HG03045 (cell line): ENCODE measurements around the gene SSU72.
"Not testable (repeated sequence)": the region's sequence is repeated elsewhere in the genome, so short reads cannot be mapped to it uniquely, and the experiment has no call there.

Experiments
- ATAC-seq: cut with Tn5 transposase; IDR thresholded peaks from one replicate; pipeline ENCODE4 v1.9.1; 2021; ENCODE audit warnings: mild to moderate bottlenecking, moderate library complexity; ENCODE audit not compliant: unreplicated experiment

The SSU72 gene

DNA sequence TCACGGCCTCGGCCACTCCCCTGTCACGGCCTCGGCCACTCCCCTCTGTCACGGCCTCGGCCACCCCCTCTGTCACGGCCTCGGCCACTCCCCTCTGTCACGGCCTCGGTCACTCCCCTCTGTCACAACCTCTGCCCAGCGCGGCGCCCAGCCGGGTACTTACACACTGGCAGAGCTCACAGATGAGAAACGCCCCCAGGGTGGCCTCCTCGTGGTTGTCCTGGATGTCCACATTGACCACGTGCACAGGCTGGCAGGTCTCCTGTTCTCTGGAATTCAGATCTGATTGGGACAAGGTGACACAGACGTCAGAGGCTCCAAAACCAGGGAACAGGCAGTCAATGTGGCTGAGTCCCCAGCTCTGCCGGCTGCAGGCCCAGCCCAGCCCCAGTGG, 31.0 kb downstream of the SSU72 start:
- no peak for ATAC-seq

DNA sequence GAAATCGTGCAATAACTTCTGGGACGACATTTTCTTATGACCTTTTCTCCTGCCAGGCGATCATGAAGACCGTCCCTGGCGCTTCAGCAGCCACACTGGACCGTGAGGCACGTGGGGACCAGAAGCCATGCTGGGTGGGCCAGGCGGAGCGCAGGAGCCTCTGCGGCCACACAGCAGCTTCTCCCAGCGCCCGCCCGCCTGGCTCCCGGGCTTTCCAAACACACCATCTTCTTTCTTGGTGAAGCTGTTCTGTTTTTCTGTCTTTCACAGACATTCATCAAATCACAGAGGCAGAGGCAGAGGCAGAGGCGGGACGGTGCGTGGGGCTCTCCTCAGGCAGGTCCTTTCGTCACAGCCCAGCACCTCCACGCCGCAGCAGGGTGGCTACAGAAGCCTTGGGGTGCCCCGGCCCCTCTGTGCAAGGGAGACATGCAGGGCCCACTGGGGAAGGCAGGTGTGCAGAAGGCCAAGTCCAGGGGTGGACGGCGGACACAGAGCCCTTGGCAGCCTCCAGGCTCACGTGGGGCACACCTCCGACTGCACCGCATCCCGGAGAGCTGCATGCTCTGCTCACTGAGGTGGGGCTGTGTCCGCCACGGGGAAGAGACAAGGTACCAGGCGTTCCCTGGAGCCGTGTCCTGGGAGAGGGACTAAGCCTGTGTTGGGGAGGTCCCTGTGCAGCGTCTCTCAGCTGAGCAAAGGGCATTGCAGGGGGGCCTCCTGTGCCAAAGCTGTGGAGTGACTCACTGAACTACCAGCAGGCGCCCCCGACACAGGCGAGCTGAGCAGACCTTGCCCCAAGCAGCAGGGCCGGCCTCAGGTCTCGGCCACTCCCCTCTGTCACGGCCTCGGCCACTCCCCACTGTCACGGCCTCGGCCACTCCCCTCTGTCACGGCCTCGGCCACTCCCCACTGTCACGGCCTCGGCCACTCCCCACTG, 31.6 kb downstream of the SSU72 start:
- no peak for ATAC-seq

DNA sequence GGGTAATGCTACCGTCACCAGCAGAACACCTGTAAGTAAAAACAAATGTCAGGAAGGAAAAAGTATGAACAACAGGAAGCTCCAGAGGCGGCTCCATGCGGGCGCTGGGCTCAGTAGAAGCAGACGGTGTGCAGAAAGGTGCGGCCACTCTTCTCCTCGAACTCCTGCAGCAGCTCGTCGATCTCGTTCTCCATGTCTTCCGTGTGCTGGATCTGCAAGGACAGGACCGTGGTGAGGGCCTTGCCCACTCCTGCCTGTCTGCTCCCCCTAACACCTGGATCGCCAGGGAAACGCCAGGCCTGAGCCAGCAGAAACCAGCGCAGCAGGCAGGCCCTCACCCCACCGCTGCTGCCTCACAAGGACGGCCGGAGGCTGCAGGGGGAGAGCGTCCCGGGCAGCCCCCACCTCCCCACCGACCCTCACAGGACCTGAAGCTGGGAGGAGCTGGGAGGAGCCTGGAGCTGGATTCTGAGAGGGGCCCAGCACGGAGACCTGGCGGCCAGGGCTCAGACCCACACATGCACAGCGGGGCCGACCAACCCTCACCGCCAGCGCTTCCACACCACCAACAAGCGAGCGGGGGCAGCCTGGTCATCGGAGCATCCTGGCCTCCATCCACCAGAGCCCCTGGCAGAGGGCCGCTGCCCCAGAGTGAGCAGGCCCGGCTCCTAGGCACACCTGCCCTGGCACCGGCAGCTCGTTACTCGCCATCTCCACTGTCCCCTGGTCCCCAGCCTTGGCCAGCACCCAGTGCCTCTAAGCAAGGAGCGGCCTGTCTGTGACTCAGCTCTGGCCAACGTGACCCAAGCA, 32.5 kb downstream of the SSU72 start:
- no peak for ATAC-seq

- ATAC-seq = no peak
These were observed 33.6 kb downstream of the SSU72 start for GRCh38 chr1:1540818-1541628.

DNA sequence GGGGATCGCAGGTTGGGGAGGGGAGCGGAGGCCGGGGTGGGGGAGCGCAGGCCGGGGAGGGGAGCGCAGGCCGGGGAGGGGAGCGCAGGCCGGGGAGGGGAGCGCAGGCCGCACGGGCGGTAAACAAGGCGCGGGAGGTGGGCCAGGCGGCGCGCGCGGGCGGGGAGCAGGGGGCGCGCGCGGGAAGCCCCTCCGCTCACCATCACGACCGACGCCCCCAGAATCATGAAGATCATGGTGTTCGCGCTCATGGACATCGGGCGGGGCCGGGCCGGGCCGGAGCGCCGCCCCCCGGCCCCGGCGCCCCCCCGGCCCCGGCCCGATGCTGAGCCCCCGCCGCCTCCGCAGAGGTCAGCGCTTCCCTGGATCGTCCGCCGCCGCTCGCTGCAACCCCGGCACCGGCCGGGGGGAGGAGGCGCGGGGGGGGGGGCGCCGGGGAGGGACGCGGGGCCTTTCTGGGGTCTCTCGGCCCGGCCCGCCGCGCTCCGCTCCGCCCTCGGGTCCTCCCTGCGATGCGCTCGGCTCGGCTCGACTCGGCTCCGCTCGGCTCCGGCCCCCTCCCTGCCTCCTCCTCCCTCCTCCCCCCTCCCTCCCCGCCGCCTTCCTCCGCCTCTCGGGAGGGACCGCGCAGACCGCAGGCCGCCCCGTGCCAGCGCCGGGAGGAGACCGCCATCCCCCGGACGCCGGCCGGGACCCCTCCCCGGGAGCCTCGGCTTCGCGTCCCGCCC, 34.4 kb downstream of the SSU72 start, which contains the start of gene TMEM240:
Gene TMEM240 (minus strand): TSS at position 535 of the 728 bp plus-strand sequence. CDS start 278 bp downstream, at position 257.
- no peak for ATAC-seq

DNA sequence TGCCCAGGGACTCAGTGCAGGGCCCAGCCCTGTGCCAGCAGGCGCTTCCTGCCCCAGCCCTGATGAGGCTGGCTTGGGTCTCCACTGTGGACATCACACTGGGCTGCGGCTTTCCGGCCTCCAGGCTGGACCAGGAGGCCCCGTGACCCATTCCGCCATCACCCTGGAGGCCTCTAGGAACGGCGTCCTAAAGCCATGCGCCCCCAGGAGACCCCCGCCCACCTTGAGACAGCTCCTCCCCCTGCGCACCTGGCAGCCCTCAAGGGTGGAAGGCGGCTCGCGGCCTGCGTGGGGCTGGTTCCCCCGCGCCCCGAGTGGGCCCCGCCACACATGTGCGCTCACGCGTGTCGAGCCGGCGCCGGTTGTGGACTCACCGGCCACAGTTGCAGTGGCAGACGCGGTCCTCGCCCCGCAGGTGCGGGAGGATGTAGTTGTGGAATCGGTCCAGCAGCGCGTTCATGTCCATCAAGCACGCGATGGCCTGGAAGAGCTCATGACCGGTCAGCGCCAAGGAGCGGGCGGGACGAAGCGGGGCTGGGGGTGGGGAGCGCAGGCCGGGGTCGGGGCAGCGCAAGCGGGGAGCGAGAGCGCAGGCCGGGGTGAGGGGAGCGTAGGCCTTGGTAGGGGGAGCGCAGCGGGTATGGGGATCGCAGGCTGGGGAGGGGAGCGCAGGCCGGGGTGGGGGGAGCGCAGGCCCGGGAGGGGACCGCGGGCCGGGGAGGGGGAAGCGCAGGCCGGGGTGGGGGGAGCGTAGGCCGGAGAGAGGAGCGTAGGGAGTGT, 35.2 kb downstream of the SSU72 start:
- ATAC-seq = no peak

- no peak for ATAC-seq
These were observed 35.7 kb downstream of the SSU72 start for GRCh38 chr1:1538989-1539309.

- no peak for ATAC-seq
These were observed 36.3 kb downstream of the SSU72 start for GRCh38 chr1:1538334-1538733.

GRCh38 chr1:1537626-1538250, 36.9 kb downstream of the SSU72 start:
- no peak for ATAC-seq

DNA sequence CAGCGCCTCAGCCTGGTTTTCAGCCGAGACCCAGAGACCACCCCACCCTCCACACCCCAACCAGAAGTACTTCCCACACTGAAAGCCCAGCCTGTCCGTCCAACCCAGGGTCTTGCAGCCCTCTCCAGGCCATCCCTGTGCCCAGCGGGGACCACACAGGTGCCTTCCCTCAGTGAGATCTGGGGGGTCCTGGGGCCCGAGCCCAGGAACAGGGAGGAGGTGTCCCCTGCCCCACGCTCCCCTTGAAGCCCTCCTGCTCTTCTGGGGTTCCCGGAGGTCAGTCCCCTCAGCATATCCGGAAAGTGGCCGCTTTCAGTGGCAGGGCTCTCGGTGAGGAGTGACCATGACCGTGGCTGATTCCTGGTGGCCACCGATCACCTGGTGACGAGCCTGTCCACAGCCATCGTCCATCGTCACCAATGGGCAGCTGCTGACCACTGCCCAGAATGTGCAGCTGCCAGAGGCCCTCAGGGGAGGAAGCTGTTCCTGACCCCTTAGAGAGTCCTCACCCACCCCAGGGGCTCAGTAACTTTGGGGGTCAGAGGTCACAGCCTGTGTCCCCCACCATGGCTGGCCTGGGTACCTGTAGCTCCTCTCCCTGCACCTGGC, 37.6 kb downstream of the SSU72 start:
- ATAC-seq = no peak

- no peak for ATAC-seq
These were observed 38.4 kb downstream of the SSU72 start for GRCh38 chr1:1536019-1536937.

GRCh38 chr1:1535201-1536018, 39.3 kb downstream of the SSU72 start:
- no peak for ATAC-seq

DNA sequence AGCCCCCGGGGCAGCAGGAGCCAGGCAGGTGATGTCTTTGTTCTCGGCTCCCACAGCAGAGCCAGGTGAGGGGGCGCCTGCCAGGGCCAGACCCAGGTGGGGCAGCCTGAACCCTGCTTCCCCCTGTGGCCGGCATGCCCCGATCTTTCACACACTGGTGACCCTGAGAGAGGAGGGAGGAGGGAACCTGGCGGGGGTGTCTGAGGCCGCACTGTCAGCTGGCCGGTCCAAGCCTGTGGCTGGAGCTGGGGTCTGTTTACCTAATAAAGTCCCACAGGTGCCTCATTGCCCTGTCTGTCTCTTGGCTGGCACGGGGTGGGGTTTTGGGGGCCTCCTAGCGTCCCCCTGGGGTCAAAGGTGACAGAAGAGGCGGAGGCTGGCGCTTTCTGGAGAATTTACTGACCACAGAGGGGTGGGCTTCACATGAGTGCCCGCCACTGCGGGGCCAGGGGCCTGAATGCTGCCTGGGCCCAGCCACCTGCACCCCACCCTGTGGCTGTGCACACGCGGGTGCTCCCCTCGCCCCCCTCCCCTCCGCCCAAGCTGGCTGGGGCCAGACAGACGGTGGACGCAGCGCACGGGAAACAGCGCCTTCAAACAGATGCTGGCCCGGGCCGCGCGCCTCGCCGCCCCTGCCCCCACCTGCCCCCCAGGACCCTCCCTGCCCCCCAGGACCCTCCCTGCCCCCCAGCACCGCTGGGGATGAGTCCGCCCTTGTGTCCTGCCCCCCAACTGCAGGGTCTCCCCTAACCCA, 40.1 kb downstream of the SSU72 start:
- ATAC-seq = no peak

DNA sequence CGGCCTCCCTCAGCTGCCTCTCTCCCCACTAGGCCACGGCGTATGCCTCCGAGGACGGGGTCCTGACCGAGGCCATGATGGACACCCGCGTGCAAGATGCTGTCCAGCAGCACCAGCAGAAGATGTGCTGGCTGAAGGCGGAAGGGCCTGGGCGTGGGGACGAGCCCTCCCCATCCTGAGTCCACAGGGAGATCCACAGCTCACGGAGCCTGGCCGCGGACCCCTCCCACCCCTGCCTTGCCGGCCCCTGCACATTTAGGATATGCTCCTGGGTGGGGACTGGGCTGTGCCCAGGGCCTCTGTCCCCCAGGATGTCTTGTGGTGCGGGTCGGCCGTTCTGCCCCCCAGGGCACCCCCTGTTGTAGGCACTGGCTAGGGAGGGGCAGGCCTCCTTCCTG, 40.8 kb downstream of the SSU72 start:
- ATAC-seq = not testable (repeated sequence)

- not testable (repeated sequence) for ATAC-seq
These were observed 41.3 kb downstream of the SSU72 start for GRCh38 chr1:1533176-1533893.
